Retinal pigment epithelial cell (primary cell): Measurements from ENCODE around the gene GRK3.

Experiments
- DNase-seq: peaks from one replicate; pipeline ENCODE4 v3.0.0-alpha.2; 2010; ENCODE audit warnings: low read depth
- H3K4me3 ChIP-seq: 2 replicates; pipeline ENCODE4 v1.5.1; 2011; ENCODE audit warnings: mild to moderate bottlenecking, low read length, control low read depth, moderate library complexity
- TF ChIP-seq, protein P1 (sequence below): conservative IDR thresholded peaks from 2 replicates; pipeline ENCODE4 v1.5.1; 2011; ENCODE audit warnings: low read depth, low read length, control low read depth, inconsistent platforms

Gene GRK3

DNA sequence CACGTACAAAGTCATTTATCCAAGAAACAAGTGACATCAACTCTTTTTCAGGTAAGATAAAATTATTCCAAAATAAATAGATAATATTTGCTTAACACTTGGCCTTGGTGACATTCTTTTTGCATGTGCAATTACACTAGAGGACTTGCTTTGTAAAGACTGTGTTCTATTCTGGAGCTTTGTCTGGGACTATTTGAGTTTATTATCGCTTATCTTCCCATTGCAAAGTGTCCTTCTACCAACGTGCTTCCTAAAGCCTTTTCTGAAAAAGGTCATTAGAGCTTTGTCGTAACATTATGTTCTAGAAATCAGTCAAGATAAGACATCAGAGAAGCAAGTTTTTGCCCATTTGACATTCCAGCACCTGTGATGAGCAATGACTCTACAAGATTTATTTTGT, 99.2 kb downstream of the GRK3 start:
- DNase-seq, result no peak
- H3K4me3 ChIP-seq, result no peak overlapping the region
- TF ChIP-seq, protein P1, sequence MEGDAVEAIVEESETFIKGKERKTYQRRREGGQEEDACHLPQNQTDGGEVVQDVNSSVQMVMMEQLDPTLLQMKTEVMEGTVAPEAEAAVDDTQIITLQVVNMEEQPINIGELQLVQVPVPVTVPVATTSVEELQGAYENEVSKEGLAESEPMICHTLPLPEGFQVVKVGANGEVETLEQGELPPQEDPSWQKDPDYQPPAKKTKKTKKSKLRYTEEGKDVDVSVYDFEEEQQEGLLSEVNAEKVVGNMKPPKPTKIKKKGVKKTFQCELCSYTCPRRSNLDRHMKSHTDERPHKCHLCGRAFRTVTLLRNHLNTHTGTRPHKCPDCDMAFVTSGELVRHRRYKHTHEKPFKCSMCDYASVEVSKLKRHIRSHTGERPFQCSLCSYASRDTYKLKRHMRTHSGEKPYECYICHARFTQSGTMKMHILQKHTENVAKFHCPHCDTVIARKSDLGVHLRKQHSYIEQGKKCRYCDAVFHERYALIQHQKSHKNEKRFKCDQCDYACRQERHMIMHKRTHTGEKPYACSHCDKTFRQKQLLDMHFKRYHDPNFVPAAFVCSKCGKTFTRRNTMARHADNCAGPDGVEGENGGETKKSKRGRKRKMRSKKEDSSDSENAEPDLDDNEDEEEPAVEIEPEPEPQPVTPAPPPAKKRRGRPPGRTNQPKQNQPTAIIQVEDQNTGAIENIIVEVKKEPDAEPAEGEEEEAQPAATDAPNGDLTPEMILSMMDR, result no peak

GRCh38 chr22:25666308-25666707, 101.8 kb downstream of the GRK3 start:
- TF ChIP-seq, protein P1, result no peak
- H3K4me3 ChIP-seq, result no peak overlapping the region
- no peak for DNase-seq

DNA sequence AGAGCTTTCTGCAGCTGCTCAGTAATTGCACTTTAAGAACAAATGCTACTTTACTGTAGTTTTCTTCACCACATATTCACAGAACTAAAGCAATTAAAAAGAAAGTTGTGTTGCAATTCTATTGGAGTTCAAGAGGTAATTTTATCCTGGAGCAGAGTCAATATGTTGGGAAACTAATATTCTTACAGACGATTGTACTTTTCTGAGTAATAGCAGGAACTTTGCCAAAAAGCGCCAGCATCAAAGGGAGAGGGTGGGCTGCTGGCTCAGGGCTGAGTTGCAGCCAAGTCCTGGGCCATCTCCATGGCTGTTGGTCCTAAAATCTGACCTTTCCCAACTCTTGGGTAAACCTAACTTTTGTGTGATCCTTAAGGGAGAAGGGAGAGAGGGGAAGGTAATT, 104.0 kb downstream of the GRK3 start:
- no peak overlapping the region for H3K4me3 ChIP-seq
- peak; percentile 49 for DNase-seq
- TF ChIP-seq, protein P1, result no peak

GRCh38 chr22:25669253-25670069, 105.0 kb downstream of the GRK3 start:
- H3K4me3 ChIP-seq, result no peak overlapping the region
- no peak for DNase-seq
- TF ChIP-seq, protein P1, result no peak

DNA sequence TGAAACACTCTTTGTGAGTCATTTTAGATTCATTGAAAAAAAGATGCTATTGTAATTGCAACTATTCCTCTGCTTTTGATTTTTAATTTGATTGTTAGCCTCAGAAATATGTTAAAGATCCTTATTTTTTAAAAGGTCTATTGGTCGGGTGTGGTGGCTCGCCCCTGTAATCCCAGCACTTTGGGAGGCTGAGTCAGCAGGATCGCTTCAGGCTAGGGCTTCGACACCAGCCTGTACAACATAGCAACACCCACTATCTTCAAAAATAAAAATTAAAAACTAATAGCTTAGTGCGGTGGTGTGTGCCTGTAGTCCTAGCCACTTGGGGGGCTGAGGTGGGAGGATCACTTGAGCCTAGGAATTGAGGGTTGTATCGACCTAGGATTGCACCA, 105.6 kb downstream of the GRK3 start:
- no peak for DNase-seq
- no peak overlapping the region for H3K4me3 ChIP-seq
- TF ChIP-seq, protein P1, result no peak

DNA sequence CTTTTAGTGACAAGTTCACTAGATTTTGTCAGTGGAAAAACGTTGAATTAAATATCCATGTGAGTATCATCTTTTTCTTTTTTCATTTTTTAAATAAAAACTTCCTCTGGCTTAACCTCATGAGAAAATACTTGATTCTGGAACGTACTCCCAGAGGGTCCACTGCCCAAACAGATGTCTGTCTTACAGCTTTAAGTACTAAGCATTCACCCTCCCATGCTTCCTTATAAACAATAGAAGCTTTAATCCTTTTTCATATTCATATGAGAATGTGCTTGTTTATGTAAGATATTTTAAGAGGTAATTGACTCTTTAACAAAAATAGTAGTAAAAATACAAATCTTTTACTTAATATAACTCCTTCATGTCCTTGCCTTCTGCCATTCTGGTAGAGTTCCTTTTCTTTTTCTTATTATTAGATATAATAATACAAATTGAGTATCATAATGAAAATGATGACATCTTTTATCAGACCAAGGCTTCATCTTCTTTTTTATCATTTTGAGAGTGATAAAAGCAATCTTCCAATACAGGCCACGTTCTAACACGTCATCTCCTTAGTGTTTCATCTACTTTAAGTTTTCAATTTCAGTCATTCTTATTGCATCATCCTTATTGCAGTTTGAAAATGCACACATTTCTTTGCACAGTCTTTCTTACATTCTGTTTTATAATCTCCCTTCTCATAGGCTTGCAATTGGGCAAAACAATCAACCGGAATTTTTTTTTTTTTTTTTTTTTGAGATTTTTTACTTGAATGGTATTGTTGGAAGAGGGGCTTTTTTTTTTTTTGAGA, 108.0 kb downstream of the GRK3 start:
- no peak for DNase-seq
- H3K4me3 ChIP-seq, result no peak overlapping the region
- TF ChIP-seq, protein P1, result no peak

DNA sequence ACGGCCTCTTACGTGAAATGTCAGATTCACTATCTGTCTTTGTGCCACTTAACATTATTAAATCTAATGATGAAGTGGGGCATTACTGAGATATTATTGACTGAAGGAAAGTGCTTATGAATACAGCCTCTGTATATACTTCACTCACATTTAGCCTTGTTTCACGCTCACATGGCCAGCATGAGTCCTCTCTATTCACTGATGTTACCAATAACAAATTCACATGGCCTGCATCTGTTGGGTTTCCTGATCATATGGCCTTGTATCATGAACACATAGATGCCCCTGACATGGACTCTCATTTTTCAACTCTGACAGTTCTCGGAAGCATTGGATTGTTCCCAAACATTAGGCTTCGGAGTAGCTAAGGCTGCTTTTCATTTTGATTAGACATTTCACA, 109.2 kb downstream of the GRK3 start:
- no peak for DNase-seq
- TF ChIP-seq, protein P1, result no peak

More for the DNA sequence above, 109.2 kb downstream of the GRK3 start:
- no peak overlapping the region for H3K4me3 ChIP-seq
